SU-DHL-6 (cell line): ENCODE measurements around the gene HDAC11.

Experiments
- H2AFZ ChIP-seq: fragments of 200-600 bp; sonication (generic); 2 replicates; pipeline ENCODE4 v1.6.1; 2014; ENCODE audit warnings: low read depth, mild to moderate bottlenecking, moderate library complexity, mixed read lengths, antibody characterized with exemption, low read length; ENCODE audit not compliant: severe bottlenecking
- H3F3A ChIP-seq: fragments of 200-600 bp; shearing (Covaris generic); 2 replicates; pipeline ENCODE4 v1.6.0; 2016; ENCODE audit warnings: antibody characterized with exemption, mild to moderate bottlenecking; ENCODE audit not compliant: insufficient read depth
- H3K27ac ChIP-seq: fragments of 200-600 bp; sonication (generic); 2 replicates; pipeline ENCODE4 v1.5.1; 2016; ENCODE audit warnings: low read depth, mild to moderate bottlenecking, low read length, moderate library complexity, mixed read lengths
- H3K27me3 ChIP-seq: fragments of 200-600 bp; sonication (generic), shearing (Covaris generic); 2 replicates; pipeline ENCODE4 v1.6.0; 2014; ENCODE audit warnings: mild to moderate bottlenecking, low read length
- H3K36me3 ChIP-seq: fragments of 200-600 bp; sonication (generic); 2 replicates; pipeline ENCODE4 v1.6.1; 2014; ENCODE audit warnings: mild to moderate bottlenecking, low read length, mixed read lengths
- H3K4me2 ChIP-seq: fragments of 300-600, 200-600 bp; shearing (Covaris generic), sonication (generic); 2 replicates; pipeline ENCODE4 v1.6.0; 2014; ENCODE audit warnings: low read length, low read depth, mild to moderate bottlenecking; ENCODE audit not compliant: poor library complexity, severe bottlenecking
- H3K4me3 ChIP-seq: fragments of 200-600 bp; sonication (generic); 2 replicates; pipeline ENCODE4 v1.5.1; 2014; ENCODE audit warnings: antibody characterized with exemption, low read length, mild to moderate bottlenecking, mixed read lengths; ENCODE audit not compliant: insufficient read depth, poor library complexity, severe bottlenecking
- H3K79me2 ChIP-seq: fragments of 200-600 bp; sonication (generic); 2 replicates; pipeline ENCODE4 v1.6.1; 2014; ENCODE audit warnings: mild to moderate bottlenecking, low read length, moderate library complexity; ENCODE audit not compliant: insufficient read depth
- H3K9ac ChIP-seq: fragments of 200-600 bp; sonication (generic); 2 replicates; pipeline ENCODE4 v1.7.0; 2014; ENCODE audit warnings: mild to moderate bottlenecking, low read length
- H3K9me2 ChIP-seq: fragments of 200-600 bp; sonication (generic); replicated peaks from 2 replicates; pipeline ENCODE4 v1.6.1; 2014; ENCODE audit warnings: low read length; ENCODE audit not compliant: insufficient read depth
- H3K9me3 ChIP-seq: fragments of 200-600 bp; sonication (generic); 2 replicates; pipeline ENCODE4 v1.6.1; 2014; ENCODE audit warnings: low read length, mixed read lengths; ENCODE audit not compliant: insufficient read depth
- H4K20me1 ChIP-seq: fragments of 200-600 bp; sonication (generic); 2 replicates; pipeline ENCODE4 v1.6.1; 2014; ENCODE audit warnings: low read depth, mild to moderate bottlenecking, antibody characterized with exemption, low read length, moderate library complexity, mixed read lengths
- CTCF ChIP-seq: fragments of 200-600 bp; sonication (generic); IDR thresholded peaks from one replicate; pipeline ENCODE4 v1.5.1; 2017; ENCODE audit warnings: antibody characterized with exemption, mild to moderate bottlenecking, low read length, moderate library complexity; ENCODE audit not compliant: insufficient read depth, poor library complexity, severe bottlenecking
- EZH2phosphoT487 ChIP-seq: fragments of 200-600 bp; sonication (generic), shearing (Covaris generic); conservative IDR thresholded peaks from 2 replicates; pipeline ENCODE4 v1.6.1; 2018; ENCODE audit warnings: mild to moderate bottlenecking, antibody characterized with exemption, low read length, moderate library complexity, mixed read lengths

HDAC11 gene

GRCh38 chr3:13482106-13482690 lies 2.1 kb downstream of the HDAC11 start:
- H3K27ac ChIP-seq = no peak overlapping the region
- no peak overlapping the region for H3K9ac ChIP-seq
- no peaks in the 10 kb centered on the region for H3K9me3 ChIP-seq
- H4K20me1 ChIP-seq = no peaks in the 10 kb centered on the region
- H3K79me2 ChIP-seq = no peaks in the 10 kb centered on the region
- TF ChIP-seq EZH2phosphoT487 = no peak
- no peak for TF ChIP-seq CTCF
- no peaks in the 10 kb centered on the region for H3F3A ChIP-seq
- H3K27me3 ChIP-seq = no peaks in the 10 kb centered on the region
- H3K4me3 ChIP-seq = no peak overlapping the region
- H3K4me2 ChIP-seq = no peak overlapping the region
- no peaks in the 10 kb centered on the region for H3K36me3 ChIP-seq
- H3K9me2 ChIP-seq = no peaks in the 10 kb centered on the region
- H2AFZ ChIP-seq = no peak overlapping the region

- H3K79me2 ChIP-seq = no peaks in the 10 kb centered on the region
- no peaks in the 10 kb centered on the region for H3K9me3 ChIP-seq
- H2AFZ ChIP-seq = no peak overlapping the region
- H4K20me1 ChIP-seq = no peaks in the 10 kb centered on the region
- no peaks in the 10 kb centered on the region for H3F3A ChIP-seq
- no peak for TF ChIP-seq CTCF
- no peak for TF ChIP-seq EZH2phosphoT487
- no peaks in the 10 kb centered on the region for H3K36me3 ChIP-seq
- no peak overlapping the region for H3K4me3 ChIP-seq
- H3K9me2 ChIP-seq = no peaks in the 10 kb centered on the region
- no peak overlapping the region for H3K27ac ChIP-seq
- no peaks in the 10 kb centered on the region for H3K27me3 ChIP-seq
- H3K9ac ChIP-seq = no peak overlapping the region
- H3K4me2 ChIP-seq = no peak overlapping the region
Measured at GRCh38 chr3:13483286-13483685, 3.2 kb downstream of the HDAC11 start.

GRCh38 chr3:13483988-13484695 lies 4.0 kb downstream of the HDAC11 start:
- Histone ChIP-seq H3K9me3 (no peaks in the 10 kb centered on the region), H3K4me2 (no peak overlapping the region)

More at GRCh38 chr3:13483988-13484695, 4.0 kb downstream of the HDAC11 start:
- Histone ChIP-seq H3K9me2 (no peaks in the 10 kb centered on the region), H3K27me3 (no peaks in the 10 kb centered on the region), H3K79me2 (no peaks in the 10 kb centered on the region), H3K9ac (no peak overlapping the region), H4K20me1 (no peaks in the 10 kb centered on the region), H2AFZ (no peak overlapping the region), H3K27ac (no peak overlapping the region), H3F3A (no peaks in the 10 kb centered on the region), H3K4me3 (no peak overlapping the region), H3K36me3 (no peaks in the 10 kb centered on the region)
- TF ChIP-seq CTCF (no peak), EZH2phosphoT487 (no peak)
